ENCODE data around the gene ZBTB25.

ZBTB25 gene

GRCh38 chr14:64478634-64479250 lies 24.9 kb downstream of the ZBTB25 start:
- no peak for DNase-seq (ENCODE audit: extremely low read depth in 1 of 2, low read depth in 1 of 2)

DNA sequence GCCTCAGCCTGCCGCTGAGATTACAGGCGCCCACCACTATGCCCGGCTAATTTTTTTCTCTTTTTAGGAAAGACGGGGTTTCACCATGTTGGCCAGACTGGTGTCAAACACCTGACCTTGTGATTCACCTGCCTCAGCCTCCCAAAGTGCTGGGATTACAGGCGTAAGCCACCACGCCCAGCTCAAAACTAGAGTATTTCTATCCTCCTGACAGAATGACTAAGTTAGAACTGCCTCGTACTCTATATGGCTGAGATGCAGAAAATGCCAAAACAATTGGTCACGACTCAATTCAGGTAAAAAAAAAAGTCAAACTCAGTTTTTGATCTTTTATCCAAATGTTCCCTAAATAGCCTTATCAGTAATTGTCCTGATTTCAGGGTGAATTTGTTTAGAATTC lies 27.2 kb downstream of the ZBTB25 start:
- no peak for DNase-seq (ENCODE audit: extremely low read depth in 1 of 2, low read depth in 1 of 2)

- no peak for DNase-seq (ENCODE audit: extremely low read depth in 1 of 2, low read depth in 1 of 2)
These were observed 27.9 kb downstream of the ZBTB25 start for GRCh38 chr14:64475585-64476273.

DNA sequence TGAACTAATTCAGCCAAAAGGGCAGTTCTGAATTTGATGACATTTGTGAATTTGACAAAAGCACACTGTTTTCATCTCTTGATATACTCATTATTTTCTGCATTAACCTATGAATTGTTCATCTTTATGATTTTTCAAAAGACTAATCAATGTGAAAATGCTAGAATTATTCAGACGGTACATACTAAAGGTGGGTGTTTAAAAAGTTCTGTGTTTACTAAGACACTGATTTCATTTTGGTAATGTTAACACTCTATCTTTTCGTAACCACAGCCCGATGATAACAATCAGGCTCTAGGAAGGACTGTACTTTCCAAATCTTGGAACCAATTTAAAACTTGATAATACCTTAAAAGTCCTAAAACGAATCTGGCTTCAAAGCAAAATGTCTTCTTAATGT lies 28.9 kb downstream of the ZBTB25 start:
- no peak for DNase-seq (ENCODE audit: extremely low read depth in 1 of 2, low read depth in 1 of 2)

- no peak for DNase-seq (ENCODE audit: extremely low read depth in 1 of 2, low read depth in 1 of 2)
These were observed 29.6 kb downstream of the ZBTB25 start for GRCh38 chr14:64474041-64474440.

DNA sequence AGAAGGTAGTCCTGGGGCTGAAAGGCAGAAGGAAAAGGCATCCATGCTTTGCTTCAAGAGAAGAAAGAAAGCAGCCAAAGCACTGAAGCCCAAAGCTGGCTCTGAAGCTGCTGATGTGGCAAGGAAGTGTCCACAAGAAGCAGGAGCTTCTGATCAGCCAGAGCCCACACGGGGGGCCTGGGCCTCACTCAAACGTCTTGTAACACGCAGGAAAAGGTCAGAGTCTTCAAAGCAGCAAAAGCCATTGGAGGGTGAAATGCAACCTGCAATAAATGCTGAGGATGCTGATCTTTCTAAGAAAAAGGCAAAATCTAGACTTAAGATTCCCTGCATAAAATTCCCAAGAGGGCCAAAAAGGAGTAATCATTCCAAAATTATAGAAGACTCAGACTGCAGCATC lies 35.2 kb downstream of the ZBTB25 start:
- DNase-seq (ENCODE audit: extremely low read depth in 1 of 2, low read depth in 1 of 2) = no peak

DNA sequence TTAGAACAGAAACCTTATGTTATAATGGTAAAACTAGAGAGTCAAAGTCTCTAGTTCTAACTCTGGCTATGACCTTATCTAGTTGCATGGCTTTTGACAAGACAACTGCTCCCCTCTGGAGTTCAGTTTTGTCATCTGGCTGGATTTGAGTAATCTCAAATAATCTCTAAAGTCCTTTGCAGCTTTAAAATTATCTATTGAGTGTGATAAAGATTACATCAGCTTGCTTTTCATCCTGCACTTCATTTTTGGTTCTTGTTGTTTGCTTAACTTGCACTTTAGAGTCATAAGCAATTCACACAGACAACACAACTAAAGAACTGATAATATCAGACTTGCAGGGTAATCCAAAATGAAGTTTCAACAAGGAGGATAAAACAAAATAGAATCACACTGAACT lies 36.1 kb downstream of the ZBTB25 start:
- no peak for DNase-seq (ENCODE audit: extremely low read depth in 1 of 2, low read depth in 1 of 2)

- no peak for DNase-seq (ENCODE audit: extremely low read depth in 1 of 2, low read depth in 1 of 2)
These were observed 36.5 kb downstream of the ZBTB25 start for GRCh38 chr14:64467101-64467500.

- DNase-seq (ENCODE audit: extremely low read depth in 1 of 2, low read depth in 1 of 2) = no peak
These were observed 37.6 kb downstream of the ZBTB25 start for GRCh38 chr14:64465831-64466554.

- DNase-seq (ENCODE audit: extremely low read depth in 1 of 2, low read depth in 1 of 2) = peak in 1 of 2 donors; percentile 52
These were observed 38.3 kb downstream of the ZBTB25 start, which contains the start of gene AKAP5 for GRCh38 chr14:64465191-64465822. Gene AKAP5, plus strand, starts transcription at chr14:64465499. Its CDS starts 2,896 bp downstream, at chr14:64468395.

GRCh38 chr14:64464651-64465050 lies 39.0 kb downstream of the ZBTB25 start:
- DNase-seq (ENCODE audit: extremely low read depth in 1 of 2, low read depth in 1 of 2) = no peak

DNA sequence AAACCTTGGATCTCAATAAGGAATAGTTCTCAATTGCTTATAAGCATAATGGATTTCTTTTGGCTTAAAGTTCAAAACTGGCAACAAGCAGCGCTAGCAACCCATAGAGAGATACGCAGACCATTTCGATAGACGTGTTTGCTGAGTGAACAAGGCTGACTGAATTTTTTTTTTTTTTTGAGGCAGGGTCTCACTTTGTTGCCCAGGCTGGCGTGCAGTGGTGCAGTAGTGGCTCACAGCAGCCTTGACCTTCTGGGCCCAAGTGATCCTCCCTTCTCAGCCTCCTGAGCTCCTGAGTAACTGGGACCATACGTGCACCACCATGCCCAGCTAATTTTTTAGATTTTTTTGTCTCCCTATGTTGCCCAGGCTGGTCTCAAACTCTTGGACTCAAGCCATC lies 39.8 kb downstream of the ZBTB25 start:
- DNase-seq (ENCODE audit: extremely low read depth in 1 of 2, low read depth in 1 of 2) = no peak

GRCh38 chr14:64463195-64463594 lies 40.4 kb downstream of the ZBTB25 start:
- no peak for DNase-seq (ENCODE audit: extremely low read depth in 1 of 2, low read depth in 1 of 2)

- no peak for DNase-seq (ENCODE audit: extremely low read depth in 1 of 2, low read depth in 1 of 2)
These were observed 42.4 kb downstream of the ZBTB25 start for GRCh38 chr14:64461221-64461620.

DNA sequence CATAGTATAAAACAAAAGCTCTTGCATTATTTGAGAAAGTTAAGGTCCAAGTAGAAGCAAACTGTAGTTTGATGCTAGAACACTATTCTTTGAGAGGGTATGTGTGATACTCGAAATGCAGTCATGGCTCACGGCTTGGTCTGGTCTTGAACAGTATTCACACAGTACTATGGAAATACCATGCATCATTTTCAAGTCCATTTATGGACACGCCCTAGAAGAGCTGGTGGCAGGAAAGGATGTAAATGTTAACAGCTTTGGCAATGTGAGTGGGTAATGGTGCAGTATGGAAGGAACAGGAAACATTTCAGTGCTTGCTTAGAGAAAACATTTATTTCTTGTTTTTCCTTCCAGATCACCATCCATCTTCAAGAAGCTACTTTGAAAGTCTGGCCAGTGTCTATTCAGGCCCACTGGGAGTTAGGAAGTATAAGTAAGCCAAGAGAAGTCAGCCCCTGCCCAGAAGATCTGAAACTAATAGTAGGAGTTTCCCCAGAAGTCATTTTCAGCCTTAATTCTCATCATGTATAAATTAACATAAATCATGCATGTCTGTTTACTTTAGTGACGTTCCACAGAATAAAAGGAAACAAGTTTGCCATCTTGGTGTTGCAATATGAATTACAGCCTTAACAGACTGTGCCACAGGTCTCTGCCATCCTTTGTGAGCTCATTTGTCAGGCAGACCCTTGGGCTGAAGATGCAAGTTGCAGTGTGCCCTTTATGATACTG lies 44.1 kb downstream of the ZBTB25 start:
- no peak for DNase-seq (ENCODE audit: extremely low read depth in 1 of 2, low read depth in 1 of 2)

DNA sequence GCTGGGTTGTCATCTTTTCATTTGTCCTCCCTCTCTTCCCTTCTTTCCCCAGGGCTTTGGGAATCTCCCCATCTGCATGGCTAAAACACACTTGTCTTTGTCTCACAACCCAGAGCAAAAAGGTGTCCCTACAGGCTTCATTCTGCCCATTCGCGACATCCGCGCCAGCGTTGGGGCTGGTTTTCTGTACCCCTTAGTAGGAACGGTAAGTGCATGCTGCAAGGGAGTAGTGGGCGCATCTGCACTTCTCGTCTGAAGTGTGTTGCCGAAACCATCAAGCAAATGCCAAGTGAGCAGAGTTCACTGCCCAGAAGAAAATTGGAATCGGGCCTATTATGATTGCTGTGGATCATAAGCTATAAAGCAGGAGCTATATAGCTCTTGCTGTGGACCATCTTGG lies 49.0 kb downstream of the ZBTB25 start:
- no peak for DNase-seq (ENCODE audit: extremely low read depth in 1 of 2, low read depth in 1 of 2)

GRCh38 chr14:64450255-64450654 lies 53.4 kb downstream of the ZBTB25 start:
- DNase-seq (ENCODE audit: extremely low read depth in 1 of 2, low read depth in 1 of 2) = no peak

- DNase-seq (ENCODE audit: extremely low read depth in 1 of 2, low read depth in 1 of 2) = no peak
These were observed 55.6 kb downstream of the ZBTB25 start for GRCh38 chr14:64447876-64448670.

DNA sequence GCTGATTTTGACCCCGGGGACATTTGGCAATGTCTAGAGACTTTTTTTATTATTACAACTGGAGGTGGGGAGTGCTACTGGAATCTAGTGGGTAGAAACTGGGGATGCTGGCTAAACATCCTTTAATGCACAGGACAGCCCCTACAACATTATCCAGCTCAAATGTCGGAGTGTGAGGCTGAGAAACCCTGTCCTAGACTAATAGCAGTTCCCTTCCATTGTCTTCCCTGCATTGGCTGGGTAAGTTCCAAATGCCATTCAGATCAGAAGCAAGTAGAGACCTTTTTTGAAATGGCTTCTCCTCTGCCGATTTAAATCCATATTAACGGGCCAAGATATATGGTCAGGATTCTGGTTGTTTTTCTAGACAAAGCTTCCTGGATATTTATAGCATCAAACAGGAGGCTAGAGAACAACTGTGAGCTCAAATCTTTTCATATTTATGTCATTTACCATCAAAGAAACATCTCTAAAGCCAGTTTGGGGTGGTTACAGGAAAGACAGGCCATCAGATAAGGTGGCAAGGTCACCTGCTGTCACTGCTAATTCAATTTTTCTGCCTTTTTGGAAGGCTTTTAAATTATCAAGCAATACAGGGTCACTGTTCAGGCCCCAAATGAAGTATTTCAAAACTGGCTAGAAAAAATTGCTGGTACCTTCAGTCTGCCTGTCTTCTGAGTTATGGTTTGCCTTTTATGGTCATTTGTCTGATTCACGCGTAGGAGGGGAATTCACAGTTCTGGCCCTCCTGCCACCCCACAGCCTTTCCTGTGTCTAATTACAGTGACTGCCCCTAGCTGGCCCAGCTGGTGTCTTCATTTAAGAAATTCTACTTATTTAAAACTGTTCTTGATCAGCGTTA lies 58.4 kb downstream of the ZBTB25 start:
- no peak for DNase-seq (ENCODE audit: extremely low read depth in 1 of 2, low read depth in 1 of 2)

Measured in activated CD8-positive, alpha-beta memory T cell treated with anti-CD3 and anti-CD28 coated beads for 1 hour (primary cell).